HG03520 (cell line): ENCODE data around the gene ARHGEF19.
"Not testable (repeated sequence)": the region's sequence is repeated elsewhere in the genome, so short reads cannot be mapped to it uniquely, and the experiment has no call there.

Source experiments
- ATAC-seq: cut with Tn5 transposase; IDR thresholded peaks from one replicate; pipeline ENCODE4 v1.9.1; 2021; ENCODE audit warnings: mild to moderate bottlenecking, moderate library complexity; ENCODE audit not compliant: unreplicated experiment

ARHGEF19 gene

GRCh38 chr1:16205891-16206546 is 6.4 kb downstream of the ARHGEF19 start:
- ATAC-seq = no peak

DNA sequence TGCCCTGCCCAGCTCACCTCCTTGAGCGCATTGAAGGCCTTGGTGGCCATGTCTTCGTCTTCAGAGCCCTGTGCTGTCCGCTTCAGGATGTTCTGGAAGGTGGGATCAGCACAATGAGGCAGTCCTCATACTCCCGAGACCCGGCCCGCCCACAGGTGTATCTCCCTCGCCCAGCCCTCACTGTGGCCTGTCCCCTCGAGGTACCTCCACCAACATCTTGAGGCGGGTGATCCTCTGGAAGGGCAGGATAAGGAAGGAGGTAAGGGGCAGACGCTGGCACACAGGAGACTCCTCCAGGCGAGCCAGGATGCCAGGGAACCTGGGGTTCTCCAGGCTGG is 7.1 kb downstream of the ARHGEF19 start:
- ATAC-seq = no peak

GRCh38 chr1:16204634-16205333 is 7.7 kb downstream of the ARHGEF19 start:
- no peak for ATAC-seq

- ATAC-seq = no peak
Observed at GRCh38 chr1:16204216-16204615, 8.2 kb downstream of the ARHGEF19 start.

DNA sequence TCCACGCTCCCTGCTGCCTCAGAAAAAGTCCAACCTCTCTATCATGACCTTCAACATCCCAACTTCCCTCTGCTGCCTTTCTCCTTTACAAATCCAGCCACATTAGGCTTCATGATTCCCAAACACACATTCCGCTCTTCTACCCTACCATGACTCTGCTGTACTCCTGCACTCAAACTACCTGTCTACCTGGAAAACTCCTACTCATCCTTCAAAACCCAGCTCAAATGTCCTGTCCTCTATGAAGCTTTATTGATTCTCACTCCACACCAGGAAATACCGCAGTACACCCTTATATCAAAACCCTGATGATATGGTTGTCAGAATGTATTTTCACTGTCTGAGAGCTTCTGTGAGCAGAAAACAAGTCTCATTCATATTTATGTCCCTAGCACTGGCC is 8.9 kb downstream of the ARHGEF19 start:
- ATAC-seq = no peak

GRCh38 chr1:16202281-16203210 is 9.9 kb downstream of the ARHGEF19 start:
- no peak for ATAC-seq

GRCh38 chr1:16199700-16200099 is 12.8 kb downstream of the ARHGEF19 start:
- no peak for ATAC-seq

DNA sequence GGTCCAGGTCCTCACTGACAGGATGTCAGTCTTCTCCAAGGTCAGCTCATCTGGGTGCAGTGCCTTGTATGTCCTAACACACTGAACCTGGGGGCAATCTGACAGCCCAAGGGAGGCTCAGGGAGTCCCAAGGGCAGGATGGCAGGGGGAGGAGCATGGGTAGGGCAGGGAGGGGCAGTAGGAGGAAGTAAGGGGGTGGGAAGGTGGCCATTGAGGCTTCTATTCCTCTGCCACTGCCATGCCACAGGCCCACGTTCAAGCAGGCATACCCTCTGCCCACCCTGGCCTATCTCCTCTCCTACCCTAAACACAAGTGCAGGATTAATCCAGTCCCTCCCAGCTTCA is 13.3 kb downstream of the ARHGEF19 start:
- no peak for ATAC-seq

DNA sequence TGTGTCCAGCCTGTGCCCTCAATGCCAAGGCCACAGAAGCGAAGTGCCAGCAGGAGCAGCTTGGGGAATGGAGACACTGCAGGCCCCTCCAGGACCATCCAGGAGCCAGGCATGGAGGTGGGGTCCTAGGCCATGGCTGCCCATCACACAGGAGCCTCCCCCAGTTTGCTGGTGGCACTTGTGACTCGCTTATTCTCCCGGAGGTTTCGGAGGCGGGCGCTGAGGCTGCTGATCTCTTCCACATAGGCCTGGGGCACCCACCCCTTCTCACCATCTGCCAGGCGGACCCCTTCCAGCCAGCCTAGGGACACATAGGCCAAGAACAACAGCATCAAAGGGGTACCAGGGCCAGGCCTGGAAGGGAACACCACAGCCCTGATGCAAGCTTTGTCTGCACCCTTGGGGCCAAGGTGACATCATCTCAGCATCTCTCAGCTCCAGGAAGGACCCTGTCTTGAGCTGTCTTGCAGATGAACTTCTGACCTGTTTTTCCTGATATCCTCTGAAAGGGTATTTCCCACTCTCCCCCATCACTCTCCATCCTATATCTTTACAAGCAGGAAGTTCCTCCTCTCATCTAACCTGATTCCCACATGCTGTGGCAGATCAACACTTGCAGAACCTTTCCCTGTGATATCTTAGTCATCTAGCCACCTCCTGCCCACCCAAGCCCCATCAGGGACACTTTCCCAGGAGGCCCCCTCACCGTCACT is 13.9 kb downstream of the ARHGEF19 start:
- ATAC-seq = no peak

GRCh38 chr1:16196874-16197273 is 15.6 kb downstream of the ARHGEF19 start:
- ATAC-seq = no peak

DNA sequence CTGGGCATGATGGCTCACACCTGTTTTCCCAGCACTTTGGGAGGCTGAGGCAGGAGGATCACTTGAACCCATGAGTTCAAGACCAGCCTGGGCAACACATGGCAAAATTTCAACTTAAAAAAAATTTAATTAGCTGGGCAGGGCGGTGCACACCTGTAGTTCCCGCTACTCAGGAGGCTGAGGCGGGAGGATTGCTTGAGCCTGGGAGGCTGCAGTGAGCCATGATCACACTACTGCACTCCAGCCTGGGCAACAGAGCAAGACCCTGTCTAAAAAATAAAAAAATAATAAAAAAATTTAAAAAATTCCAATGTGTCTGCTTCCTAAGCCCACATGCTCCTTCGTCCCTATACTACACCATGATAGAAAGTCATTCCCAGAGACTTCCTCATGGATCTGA is 16.3 kb downstream of the ARHGEF19 start:
- ATAC-seq = not testable (repeated sequence)

DNA sequence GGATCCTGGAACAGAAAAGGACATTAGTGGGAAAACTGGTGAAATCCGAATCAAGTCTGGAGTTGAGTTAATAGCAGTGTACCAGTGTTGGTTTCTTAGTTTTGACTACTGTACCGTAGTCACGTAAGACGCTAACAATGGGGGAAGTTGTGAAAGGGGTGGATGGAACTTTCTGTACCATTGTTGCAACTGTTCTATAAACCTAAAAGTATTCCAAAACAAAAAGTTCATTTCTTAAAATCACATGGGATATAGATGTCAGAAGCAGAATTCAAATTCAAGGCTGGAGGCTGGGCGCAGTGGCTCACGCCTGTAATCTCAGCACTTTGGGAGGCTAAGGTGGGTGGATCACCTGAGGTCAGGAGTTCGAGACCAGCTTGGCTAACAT is 16.9 kb downstream of the ARHGEF19 start:
- ATAC-seq = no peak

- ATAC-seq = no peak
Observed at GRCh38 chr1:16191916-16192546, 20.4 kb downstream of the ARHGEF19 start.

DNA sequence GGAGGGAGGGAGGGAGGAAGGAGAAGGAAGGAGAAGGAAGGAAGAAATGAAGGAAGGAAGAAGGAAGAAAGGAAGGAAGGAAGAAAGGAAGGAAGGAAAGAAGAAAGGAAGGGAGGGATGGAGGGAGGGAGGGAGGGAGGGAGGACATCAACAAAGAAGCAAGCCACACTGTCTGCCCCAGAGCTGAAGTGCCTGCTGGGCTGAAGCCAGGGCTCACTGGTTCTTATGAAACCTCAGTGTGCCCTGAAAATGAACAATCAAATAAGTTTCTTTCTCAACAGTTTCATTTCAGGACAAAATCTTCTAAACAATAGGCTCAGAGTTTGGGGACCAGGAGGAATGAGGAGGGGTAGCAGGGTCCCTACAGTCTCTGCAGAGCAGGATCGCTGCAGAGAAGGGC is 21.1 kb downstream of the ARHGEF19 start:
- ATAC-seq = no peak

GRCh38 chr1:16189921-16190621 is 22.4 kb downstream of the ARHGEF19 start:
- no peak for ATAC-seq

DNA sequence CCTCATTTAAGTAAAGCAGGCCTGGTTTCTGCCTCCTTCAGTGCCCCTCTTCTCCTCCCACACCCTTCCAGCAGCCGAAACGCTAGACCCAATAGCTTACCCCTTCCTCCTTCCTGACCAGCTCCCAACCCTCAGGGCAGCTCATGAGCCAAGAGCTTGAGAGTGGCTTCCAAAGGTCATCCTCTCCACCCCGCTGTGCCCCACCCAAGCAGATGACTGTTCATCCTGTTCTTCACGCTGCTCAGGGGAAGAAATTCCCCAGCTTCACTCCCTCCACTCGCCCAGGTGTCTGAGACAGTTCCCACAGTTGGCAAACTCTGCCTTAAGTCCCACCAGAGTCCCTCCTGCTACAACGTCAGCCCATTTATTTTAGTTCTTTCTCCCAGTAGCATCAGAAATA is 23.4 kb downstream of the ARHGEF19 start:
- ATAC-seq = no peak

DNA sequence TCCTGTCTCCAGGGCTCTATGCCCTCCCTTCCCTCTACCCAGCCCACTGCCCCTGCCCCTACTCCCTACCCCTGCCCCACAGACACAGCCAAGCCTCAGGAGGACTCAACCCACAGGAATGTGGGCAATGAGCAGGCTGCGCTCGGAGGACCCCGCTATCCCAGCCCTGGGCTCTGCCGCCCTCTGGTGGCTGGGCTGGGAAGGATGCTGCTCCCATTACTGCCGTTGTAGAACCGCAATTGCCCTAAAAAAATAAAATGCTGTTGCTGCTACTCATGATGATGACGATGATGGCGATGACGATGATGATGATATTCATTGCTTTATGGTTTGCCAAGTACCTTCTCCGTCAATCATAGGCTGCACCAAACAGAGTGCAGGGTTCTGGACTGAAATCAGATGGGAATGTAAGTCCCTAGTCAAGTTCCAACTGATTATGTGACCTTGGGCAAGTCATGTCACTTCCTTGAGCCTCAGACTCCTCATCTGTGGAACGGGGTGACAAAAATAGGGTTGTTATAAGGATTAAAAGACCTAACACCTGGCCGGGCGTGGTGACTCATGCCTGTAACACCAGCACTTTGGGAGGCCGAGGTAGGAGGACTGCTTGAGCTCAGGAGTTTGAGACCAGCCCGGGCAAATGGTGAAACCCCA is 24.6 kb downstream of the ARHGEF19 start:
- ATAC-seq = no peak

- no peak for ATAC-seq
Observed at GRCh38 chr1:16186655-16187235, 25.7 kb downstream of the ARHGEF19 start.

- ATAC-seq = no peak
Observed at GRCh38 chr1:16184557-16185303, 27.7 kb downstream of the ARHGEF19 start.
